Activated CD8-positive, alpha-beta memory T cell treated with anti-CD3 and anti-CD28 coated beads for 24 hours (primary cell): Measurements from ENCODE around the gene ANKS1A.
"Not testable (repeated sequence)": the region's sequence is repeated elsewhere in the genome, so short reads cannot be mapped to it uniquely, and the experiment has no call there.

ENCODE experiments used
- DNase-seq: peaks from one replicate; pipeline ENCODE4 v3.0.0-alpha.2; 2020

ANKS1A gene

DNA sequence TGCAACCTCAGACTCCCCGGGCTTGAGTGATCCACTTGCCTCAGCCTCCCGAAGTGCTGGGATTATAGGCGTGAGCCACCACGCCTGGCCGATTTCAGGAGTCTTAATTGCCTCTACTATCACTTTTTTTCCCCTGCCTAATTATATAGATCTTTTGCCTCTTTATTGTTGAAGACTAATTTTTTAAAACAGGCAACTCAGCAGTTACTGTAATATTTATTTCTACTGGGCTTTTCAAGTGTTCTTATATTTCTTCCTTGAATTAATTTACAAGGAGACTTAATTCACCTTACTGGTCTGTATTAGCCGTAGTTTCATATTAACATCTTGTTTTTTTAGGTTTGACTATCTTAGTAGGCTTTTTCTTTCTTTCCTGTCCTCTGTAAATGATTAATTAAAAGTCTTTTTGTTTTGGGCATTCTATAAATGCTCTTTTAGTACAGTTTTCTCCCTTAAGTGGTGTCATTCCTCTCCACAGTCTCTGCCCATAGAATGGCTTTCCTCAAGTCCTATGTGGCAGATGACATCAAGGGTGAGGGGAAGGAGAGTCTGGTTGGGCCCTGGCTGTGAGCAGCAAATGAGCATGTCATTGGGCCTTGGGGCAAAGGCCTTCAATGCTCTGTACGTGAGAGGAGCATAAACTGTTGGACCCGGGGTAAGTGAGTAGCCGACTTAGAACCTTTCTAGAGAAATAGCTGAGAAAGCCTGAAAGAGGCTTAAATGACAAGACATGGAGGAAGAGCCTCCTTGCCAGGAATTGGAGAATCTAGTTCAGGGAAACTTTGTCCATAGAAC lies 36.0 kb downstream of the ANKS1A start:
- DNase-seq: no peak

GRCh38 chr6:34926655-34927054 lies 37.6 kb downstream of the ANKS1A start:
- DNase-seq: no peak

GRCh38 chr6:34928220-34928619 lies 39.2 kb downstream of the ANKS1A start:
- no peak for DNase-seq

DNA sequence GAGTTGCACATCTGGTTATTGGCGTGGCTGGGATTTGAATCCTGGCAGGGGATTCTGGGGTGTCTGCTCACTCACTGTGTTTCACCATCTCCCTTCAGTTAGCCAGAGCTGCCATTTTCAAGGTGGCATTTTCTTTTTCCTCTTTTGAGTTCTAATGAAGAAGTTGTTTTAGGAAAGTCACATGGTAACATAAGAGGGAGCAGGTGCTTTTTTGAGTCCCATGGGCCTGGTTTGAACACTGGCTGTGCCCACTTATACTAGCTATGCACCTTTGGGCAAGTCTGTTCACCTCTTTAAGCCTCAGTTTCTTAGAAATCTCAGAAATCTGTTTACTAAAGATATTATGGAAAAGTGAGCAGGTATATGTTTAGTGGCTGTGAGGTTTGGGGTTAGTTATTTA lies 39.6 kb downstream of the ANKS1A start:
- no peak for DNase-seq

GRCh38 chr6:34929241-34929978 lies 40.4 kb downstream of the ANKS1A start:
- DNase-seq: no peak

- DNase-seq: no peak
These were observed 41.2 kb downstream of the ANKS1A start for GRCh38 chr6:34930221-34930620.

GRCh38 chr6:34932202-34932601 lies 43.1 kb downstream of the ANKS1A start:
- DNase-seq: not testable (repeated sequence)

DNA sequence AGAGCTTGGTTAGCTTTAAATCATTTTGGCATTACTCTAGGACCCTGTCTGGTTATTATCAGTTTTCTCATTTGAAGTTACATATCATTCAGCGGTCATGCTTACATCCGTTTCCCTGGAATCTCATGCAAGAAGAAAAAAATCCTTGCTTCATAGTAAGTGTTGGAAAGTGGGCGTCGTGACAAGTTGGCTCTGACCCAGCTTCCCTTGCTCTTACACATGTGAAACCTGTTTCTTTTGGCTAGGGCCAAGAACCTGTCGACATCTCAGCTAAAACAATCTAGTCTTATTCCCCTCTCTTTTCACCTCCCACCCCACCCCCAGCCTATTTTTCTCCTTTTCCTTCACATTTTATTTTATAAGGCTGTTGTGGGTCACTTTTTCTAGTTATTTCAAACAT lies 45.5 kb downstream of the ANKS1A start:
- DNase-seq: no peak

GRCh38 chr6:34938268-34938667 lies 49.2 kb downstream of the ANKS1A start:
- no peak for DNase-seq

- DNase-seq: no peak
These were observed 51.0 kb downstream of the ANKS1A start for GRCh38 chr6:34940030-34940434.

GRCh38 chr6:34941421-34941820 lies 52.4 kb downstream of the ANKS1A start:
- no peak for DNase-seq

DNA sequence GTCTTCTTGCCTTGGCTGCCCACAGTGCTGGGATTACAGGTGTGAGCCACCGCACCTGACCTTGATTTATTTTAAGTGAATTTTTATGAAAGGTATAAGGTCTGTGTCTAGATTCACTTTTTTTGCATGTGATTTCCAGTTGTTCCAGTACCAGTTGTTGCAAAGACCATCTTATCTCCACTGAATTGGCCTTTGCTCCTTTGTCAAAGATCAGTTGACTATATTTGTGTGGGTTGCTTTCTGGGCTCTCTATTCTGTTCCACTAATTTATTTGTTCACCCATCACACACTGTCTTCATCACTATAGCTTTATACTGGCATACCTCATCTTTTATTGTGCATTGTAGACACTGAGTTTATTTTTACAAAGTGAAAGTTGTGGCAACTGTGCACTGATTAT lies 56.3 kb downstream of the ANKS1A start:
- no peak for DNase-seq

DNA sequence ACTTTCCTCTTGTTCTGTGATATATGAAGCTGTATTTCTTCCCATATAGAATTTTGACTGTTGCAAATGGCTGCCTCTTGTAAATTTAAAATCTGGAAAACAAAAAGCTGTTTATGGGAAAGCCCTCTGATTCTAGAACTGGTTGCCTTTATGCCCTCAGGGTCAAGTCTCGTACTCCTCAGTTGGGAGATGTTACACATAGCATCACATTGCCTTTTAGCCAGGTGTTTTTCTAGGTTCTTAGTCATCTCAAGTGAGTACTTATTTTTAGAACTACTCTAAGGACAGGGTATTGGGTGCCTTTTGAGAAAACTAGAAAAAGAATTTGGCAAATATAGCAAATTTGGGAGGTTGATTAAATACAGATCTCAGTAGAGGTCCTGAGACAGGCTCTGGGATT lies 58.5 kb downstream of the ANKS1A start:
- no peak for DNase-seq

DNA sequence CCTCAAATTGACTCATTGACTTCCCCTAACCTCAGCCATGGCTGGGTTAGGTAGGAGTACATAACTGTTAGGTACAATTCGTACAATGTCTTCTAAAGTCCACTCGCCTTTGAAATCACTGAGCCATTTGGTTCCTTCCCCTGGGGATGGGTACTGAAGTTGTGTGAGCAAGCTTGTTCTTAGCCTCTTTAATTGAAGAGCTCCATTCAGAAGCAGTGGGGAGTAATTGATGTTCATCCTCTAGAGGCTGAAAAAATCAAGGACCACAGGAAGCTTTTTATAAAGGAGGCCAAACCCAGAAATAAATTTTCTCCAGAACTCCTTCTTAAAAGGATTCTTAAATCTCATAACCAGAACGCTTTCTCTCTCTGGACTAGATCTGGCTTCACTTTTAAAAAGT lies 60.6 kb downstream of the ANKS1A start:
- DNase-seq: no peak

DNA sequence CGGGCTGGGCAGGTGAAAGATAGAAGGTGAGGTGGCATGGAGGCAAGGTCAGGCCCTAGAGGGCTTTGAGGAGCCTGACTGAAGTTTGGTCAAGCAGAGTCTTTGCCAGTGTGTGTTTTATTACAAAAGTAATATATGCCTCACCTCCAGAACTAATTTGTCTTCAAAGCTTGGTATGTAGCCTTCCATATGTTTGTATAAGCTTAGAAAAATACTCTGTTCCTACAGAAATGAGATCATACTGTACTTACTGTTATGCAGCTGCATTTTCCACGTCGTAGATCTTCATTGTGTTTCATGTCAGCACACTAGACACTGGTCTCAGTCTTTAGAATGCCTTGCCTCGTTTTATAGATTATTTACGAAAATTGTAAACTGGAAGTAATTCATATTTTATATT lies 61.8 kb downstream of the ANKS1A start:
- no peak for DNase-seq

DNA sequence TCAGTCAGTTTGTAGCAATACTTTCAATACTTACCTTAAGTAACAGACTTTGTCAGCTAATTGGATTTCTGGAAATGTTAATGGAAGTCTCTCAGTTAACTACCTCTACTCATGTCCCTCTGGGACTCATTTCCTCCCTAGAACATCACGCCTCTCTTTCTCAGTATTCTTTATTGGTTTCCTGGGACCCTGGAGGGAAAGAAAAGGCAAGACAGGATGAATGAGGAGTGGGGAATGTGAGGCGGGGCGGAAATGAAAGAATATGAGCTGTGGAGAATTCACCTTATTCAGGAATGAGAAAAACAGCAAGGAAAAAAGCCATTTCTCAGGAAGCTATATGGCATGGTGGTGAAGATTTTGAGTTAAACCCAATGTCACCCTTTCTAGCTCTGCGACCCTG lies 62.7 kb downstream of the ANKS1A start:
- DNase-seq: no peak

DNA sequence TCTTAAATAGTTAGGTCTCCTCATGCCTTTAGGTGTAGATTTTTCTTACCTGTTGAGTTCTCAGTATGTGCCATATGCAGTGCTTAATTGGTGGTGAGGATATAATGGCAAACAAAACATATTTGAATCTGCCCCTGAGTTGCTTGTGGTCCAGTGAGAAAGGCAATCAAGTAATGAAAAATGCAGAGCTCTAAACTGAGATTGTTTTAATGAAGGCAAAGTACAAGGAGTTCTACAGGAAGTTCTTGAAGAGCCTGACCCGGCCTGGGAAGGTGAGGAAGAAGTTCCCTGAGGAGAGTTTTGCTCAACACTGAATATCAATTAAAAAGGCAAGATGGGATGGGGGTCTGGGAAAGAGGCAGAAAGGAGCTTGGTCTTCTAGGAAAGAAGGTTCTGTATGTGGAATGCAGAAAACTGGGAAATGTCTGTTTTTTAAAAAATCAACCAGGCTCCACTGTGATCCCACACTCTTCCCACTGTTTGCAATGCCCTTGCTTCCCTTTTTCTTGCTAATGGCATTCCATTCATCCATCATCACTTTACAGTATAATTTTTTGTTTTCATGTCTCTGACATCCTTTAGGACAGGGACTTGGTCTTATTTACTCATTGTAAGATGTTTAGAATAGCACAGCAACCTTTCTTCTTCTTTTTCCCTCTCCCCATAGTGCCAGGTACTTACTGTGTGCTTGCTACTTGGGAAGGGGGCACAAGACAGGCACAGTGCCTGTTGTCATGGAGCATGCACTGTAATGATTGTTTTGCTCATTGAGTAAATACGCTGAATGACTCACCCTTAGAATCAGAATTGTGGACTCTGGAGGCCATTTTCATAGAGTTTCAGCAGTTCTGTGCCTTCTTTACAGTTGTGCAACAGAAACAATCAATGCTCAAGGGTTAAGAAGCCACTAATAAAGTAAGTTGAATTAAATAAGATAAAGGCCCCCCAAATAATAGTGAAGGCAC lies 64.3 kb downstream of the ANKS1A start:
- DNase-seq: no peak

DNA sequence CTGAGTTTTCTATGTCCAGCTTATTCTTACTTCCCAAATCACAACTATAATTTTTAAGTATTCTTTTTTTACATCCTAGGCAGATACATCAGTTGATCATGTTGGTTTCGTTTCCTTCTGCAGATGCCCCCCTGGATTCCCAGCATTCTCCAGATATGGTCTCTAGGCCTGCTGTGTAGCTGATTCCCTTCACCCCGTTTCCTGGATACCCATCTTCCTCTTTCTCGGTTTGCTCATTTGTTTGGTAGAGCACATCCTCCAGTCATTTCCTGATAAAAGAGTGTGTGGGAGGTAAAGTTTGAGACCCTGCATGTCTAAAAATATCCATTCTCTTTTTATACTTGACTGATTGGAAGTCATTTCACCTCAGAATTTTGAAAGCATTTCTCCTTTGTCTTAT lies 66.4 kb downstream of the ANKS1A start:
- no peak for DNase-seq

GRCh38 chr6:34957231-34957783 lies 68.3 kb downstream of the ANKS1A start:
- no peak for DNase-seq

DNA sequence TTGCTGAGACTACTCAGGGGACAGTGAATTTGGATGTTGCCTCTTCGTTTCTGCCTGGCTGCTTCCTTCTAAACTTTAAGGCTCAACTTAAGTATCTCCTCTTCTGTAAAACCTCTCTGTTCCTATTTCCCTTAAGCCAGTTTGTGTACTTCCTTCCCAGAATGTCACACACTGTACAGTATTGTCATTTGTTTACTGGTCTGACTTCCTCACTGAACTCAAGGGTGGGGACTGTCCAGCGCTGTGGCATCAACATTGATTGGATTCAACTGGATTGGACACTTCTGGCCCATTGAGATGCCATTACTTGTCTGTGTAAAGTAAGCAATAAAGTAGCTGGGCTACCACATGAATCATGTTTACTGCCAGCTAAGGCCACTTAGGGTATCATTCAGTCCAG lies 69.7 kb downstream of the ANKS1A start:
- no peak for DNase-seq

- no peak for DNase-seq
These were observed 70.2 kb downstream of the ANKS1A start for GRCh38 chr6:34959224-34959623.

GRCh38 chr6:34961082-34961481 lies 72.0 kb downstream of the ANKS1A start:
- no peak for DNase-seq

- DNase-seq: no peak
These were observed 72.5 kb downstream of the ANKS1A start for GRCh38 chr6:34961574-34961973.
